ENCODE measurements around the gene EPB41L2. TPM values are rescaled to one million over a fixed set of nuclear protein-coding genes. Genes with fewer than 3 reads are reported as not detected.
A peak's percentile ranks its signal among the peaks of the same experiment; 100 is the strongest.

EPB41L2 gene
- total RNA-seq, 4 donors from 2014 or later: 11.6 to 24.0 (median 14.6) TPM

- no peak for DNase-seq
- TF ChIP-seq, protein P1, sequence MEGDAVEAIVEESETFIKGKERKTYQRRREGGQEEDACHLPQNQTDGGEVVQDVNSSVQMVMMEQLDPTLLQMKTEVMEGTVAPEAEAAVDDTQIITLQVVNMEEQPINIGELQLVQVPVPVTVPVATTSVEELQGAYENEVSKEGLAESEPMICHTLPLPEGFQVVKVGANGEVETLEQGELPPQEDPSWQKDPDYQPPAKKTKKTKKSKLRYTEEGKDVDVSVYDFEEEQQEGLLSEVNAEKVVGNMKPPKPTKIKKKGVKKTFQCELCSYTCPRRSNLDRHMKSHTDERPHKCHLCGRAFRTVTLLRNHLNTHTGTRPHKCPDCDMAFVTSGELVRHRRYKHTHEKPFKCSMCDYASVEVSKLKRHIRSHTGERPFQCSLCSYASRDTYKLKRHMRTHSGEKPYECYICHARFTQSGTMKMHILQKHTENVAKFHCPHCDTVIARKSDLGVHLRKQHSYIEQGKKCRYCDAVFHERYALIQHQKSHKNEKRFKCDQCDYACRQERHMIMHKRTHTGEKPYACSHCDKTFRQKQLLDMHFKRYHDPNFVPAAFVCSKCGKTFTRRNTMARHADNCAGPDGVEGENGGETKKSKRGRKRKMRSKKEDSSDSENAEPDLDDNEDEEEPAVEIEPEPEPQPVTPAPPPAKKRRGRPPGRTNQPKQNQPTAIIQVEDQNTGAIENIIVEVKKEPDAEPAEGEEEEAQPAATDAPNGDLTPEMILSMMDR (IDR thresholded peaks at IDR 0.05 in 4 of 5, conservative IDR thresholded peaks at IDR 0.05 in 1 of 5): no peak
- no peak for TF ChIP-seq POLR2A (IDR thresholded peaks at IDR 0.05)
- ATAC-seq: no peak
- Histone ChIP-seq H3K9me3 (no peaks in the 10 kb centered on the region), H3K27ac (peak overlapping the region in 1 of 4 donors; percentile 7), H3K27me3 (no peaks in the 10 kb centered on the region), H3K36me3 (no peaks in the 10 kb centered on the region), H3K4me3 (no peak overlapping the region), H3K4me1 (peaks cover 0 to 15% of the 10 kb centered on the region in 2 donors)
- in situ Hi-C loops (cut with MboI; ENCODE audit: low sequenced_read_pairs in 4 of 4): no loop called here
- intact Hi-C loops (cut with DNase I; ENCODE audit: low total_unique reads): no loop called here
Observed at GRCh38 chr6:131041814-131042213, 21.2 kb downstream of the EPB41L2 start.

- Histone ChIP-seq H3K36me3 (no peaks in the 10 kb centered on the region), H3K9me3 (no peaks in the 10 kb centered on the region), H3K4me3 (no peak overlapping the region), H3K27me3 (no peaks in the 10 kb centered on the region), H3K4me1 (peaks cover 0 to 15% of the 10 kb centered on the region in 2 donors), H3K27ac (no peak overlapping the region)
- TF ChIP-seq POLR2A (IDR thresholded peaks at IDR 0.05): no peak
- TF ChIP-seq, protein P1 (IDR thresholded peaks at IDR 0.05 in 4 of 5, conservative IDR thresholded peaks at IDR 0.05 in 1 of 5): no peak
- in situ Hi-C loops (cut with MboI; ENCODE audit: low sequenced_read_pairs in 4 of 4) (no loop called here), intact Hi-C loops (cut with DNase I; ENCODE audit: low total_unique reads) (no loop called here)
- ATAC-seq (no peak), DNase-seq (no peak)
Observed at GRCh38 chr6:131040866-131041265, 22.2 kb downstream of the EPB41L2 start.

DNA sequence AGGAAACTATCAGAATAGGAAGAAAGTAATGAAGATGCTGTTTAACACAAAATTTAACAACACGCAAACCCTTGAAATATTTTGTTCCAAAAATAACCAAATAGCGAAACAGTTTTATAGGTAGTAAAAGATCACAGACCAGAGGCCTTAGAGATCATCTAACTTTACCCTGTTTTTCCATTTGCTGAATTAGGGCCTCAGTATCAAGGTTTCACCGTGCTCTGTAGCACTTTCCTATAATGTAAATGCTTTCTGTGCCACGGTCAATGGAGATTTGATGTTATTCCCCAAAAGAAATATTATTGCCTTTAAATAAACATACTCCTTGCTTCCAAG is 23.7 kb downstream of the EPB41L2 start:
- no peak for ATAC-seq
- intact Hi-C loops (cut with DNase I; ENCODE audit: low total_unique reads) (no loop called here), in situ Hi-C loops (cut with MboI; ENCODE audit: low sequenced_read_pairs in 4 of 4) (no loop called here)
- TF ChIP-seq, protein P1 (IDR thresholded peaks at IDR 0.05 in 4 of 5, conservative IDR thresholded peaks at IDR 0.05 in 1 of 5): no peak
- TF ChIP-seq POLR2A (IDR thresholded peaks at IDR 0.05): no peak
- DNase-seq: no peak
- H3K36me3 ChIP-seq: no peaks in the 10 kb centered on the region
- H3K27me3 ChIP-seq: no peaks in the 10 kb centered on the region
- peaks cover 0 to 15% of the 10 kb centered on the region in 2 donors for H3K4me1 ChIP-seq
- no peaks in the 10 kb centered on the region for H3K9me3 ChIP-seq
- no peak overlapping the region for H3K27ac ChIP-seq
- no peak overlapping the region for H3K4me3 ChIP-seq

DNA sequence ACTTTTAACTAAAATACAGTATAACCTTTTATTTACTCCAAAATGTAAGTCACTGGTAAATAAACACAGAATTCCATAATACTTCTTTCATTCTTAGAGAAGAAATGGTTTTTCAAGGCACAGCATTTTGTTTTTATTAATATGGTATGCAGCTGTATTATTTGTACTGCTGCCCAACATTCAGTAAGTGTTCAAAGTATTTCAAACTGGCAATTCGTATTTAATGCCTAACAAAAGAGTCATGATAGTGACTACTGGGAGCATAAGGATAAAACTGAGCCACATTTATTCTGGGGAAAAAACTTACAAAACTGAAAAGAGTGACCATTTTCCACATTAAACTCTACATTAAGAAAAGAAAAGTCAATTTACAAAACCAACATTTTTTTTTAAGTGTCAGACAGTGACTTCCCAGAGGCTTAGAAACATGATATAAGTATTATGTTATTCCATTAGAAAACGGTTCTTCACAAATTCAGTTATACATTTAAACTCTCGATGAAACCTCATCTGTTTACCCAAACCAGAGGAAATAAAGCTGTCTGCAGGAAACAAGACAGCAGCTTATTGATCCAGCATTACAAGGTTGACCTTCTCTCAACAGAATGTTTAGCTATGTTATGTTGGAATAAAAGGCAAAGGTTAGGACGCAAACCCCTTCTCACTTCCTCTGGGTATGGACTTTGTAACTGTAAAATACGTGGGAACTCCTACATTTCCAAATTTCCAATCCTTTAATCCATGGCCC is 24.3 kb downstream of the EPB41L2 start:
- TF ChIP-seq, protein P1 (IDR thresholded peaks at IDR 0.05 in 4 of 5, conservative IDR thresholded peaks at IDR 0.05 in 1 of 5): no peak
- TF ChIP-seq POLR2A (IDR thresholded peaks at IDR 0.05): no peak
- no peak for ATAC-seq
- intact Hi-C loops (cut with DNase I; ENCODE audit: low total_unique reads): no loop called here
- H3K4me3 ChIP-seq: no peak overlapping the region
- no peak overlapping the region for H3K27ac ChIP-seq
- peaks cover 0 to 15% of the 10 kb centered on the region in 2 donors for H3K4me1 ChIP-seq
- no peaks in the 10 kb centered on the region for H3K27me3 ChIP-seq
- no peaks in the 10 kb centered on the region for H3K36me3 ChIP-seq
- in situ Hi-C loops (cut with MboI; ENCODE audit: low sequenced_read_pairs in 4 of 4): no loop called here
- H3K9me3 ChIP-seq: no peaks in the 10 kb centered on the region
- DNase-seq: no peak
